ENCODE data around the gene MED13L.
"Not testable (repeated sequence)": the region's sequence is repeated elsewhere in the genome, so short reads cannot be mapped to it uniquely, and the experiment has no call there.

Gene MED13L

GRCh38 chr12:116303066-116303465 is 25.6 kb upstream of the MED13L start:
- DNase-seq (ENCODE audit: low read depth), result no peak

- no peak for DNase-seq (ENCODE audit: low read depth)
These were observed 24.9 kb upstream of the MED13L start for GRCh38 chr12:116302166-116303058.

GRCh38 chr12:116301621-116302020 is 24.1 kb upstream of the MED13L start:
- no peak for DNase-seq (ENCODE audit: low read depth)

DNA sequence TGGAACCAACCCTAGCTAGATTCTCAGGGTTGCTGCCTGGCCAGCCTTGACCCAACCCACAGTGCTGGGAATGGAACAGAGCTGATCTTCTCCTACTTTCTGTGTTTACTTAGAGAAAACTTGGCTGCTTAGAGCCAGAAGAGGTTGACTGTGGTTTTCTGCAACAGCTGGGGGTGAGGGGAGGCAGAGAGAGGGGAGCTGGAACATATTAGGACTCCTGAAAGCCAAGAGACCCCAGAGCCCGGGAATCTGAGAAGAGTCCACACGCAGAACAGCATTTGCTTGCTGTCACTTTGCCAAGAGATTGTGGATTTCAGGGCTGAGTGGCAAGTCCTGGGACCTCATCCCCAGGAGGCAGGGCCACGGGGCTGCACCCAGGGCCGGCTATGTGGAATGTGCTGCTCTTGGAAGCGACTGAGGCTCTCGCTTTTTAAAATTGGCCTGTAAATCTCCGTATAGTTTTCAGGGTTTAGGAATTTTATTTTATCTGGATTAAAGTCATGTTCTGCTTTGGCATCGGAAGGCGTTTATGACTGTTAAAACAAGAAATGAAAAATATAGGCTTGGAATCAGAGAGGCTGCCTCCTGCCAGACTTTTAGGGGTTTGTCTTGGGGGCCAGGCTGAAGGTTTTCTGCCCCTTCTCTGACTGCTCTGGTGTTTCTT is 22.3 kb upstream of the MED13L start:
- DNase-seq (ENCODE audit: low read depth), result peak; percentile 69

GRCh38 chr12:116299064-116299463 is 21.6 kb upstream of the MED13L start:
- no peak for DNase-seq (ENCODE audit: low read depth)

- DNase-seq (ENCODE audit: low read depth), result no peak
These were observed 21.1 kb upstream of the MED13L start for GRCh38 chr12:116298578-116298977.

DNA sequence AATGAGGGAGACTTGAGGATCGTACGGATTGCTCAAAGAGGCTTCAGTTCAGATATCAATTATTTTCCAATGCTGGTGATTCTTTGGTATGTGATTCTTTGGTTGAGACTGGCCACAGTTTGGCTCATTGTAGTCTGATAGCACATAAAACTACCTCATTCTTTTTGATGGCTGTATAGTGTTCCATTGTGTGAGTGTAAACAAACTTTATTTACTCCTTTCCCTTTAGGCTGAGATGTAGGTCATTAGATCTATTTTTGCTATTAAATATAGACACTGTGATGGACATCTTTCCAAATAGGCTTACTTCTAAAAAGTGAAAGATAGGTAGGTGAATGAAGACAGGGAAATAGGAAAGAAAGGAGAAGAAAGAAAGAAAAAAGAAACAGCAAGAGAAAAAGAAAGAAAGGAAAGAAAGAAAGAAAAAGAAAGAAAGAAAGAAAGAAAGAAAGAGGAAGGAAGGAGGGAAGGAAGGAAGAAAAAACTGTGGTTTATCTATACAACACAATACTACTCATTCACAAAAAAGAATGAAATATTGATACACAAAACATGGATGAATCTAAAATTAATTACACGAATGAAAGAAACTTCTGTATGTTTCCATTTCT is 19.8 kb upstream of the MED13L start:
- no peak for DNase-seq (ENCODE audit: low read depth)

DNA sequence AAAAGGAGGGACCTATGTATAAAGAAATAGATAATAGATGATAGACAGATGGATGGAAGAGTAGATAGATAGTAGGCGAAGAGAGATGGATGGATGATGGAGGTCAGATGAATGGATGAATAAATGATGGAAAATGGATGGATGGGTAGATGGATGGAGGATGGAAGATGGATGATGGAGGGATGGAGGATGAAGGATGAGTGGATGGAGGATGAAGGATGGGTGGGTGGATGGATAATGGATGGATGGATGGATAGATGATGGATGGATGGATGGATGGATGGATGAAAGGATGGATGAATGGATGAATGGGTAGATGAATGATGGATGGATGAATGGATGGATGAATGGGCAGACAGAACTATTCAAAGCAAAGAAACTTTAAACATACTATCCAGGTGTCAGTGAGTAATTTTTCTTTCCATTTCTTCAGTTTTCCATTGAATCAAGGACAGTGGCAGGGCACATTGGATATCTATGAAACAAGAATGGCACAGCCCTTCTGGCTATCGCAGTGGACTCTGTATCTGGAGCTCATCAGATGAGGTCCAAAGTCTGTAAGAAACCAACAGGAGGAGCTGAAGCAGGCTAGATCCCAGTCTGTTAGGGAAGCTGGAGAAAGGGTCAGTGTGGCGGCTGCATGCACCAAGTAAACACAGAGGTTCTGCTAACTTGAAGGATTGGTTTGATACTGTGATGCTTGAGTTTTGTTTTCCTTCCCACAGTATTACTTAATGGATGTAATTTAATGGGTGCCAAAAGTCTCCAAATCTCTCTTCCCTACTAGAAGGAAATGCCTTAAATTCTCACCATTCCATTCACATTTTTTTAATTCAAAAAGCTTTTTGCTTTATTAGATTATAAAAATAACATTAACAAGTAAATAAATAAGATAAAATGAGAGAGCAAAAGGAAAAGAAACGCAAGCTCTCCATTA is 18.1 kb upstream of the MED13L start:
- DNase-seq (ENCODE audit: low read depth), result peak; percentile 82

- no peak for DNase-seq (ENCODE audit: low read depth)
These were observed 17.1 kb upstream of the MED13L start for GRCh38 chr12:116294454-116295165.

DNA sequence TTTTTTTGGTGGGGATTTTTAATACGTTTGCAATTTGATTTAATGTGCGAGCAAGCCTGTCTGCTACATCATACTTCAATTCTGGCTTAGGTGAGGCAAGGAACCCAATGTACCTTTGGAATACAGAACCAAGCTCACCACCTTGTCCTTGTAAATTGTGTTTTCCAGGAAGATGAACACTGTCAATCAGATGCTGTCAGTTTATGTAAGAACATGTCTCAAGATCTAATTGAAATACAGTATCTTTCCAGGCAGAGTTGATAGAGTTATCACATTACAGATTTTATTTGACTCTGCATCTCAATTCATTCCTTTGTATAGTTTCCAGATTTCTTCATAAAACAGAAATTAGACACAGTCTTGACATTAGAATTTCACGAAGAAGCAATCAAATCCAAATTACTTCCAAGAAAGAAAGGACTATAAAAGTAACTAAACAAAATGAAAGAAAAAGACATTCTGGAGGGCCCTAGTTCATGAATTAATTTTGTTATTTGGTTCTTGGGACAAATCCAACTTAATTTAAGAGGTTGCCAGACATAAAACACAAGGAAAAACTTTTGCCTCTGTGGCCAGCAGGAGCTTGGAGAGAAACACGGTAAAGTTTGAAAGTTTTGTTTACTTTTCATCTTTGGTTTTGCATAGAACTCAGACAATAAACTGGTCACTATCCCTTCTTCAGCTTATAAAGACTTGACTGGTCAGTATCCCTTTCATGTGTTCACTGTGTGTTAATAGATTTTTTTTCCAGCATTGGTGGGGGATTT is 16.4 kb upstream of the MED13L start:
- peak; percentile 19 for DNase-seq (ENCODE audit: low read depth)

DNA sequence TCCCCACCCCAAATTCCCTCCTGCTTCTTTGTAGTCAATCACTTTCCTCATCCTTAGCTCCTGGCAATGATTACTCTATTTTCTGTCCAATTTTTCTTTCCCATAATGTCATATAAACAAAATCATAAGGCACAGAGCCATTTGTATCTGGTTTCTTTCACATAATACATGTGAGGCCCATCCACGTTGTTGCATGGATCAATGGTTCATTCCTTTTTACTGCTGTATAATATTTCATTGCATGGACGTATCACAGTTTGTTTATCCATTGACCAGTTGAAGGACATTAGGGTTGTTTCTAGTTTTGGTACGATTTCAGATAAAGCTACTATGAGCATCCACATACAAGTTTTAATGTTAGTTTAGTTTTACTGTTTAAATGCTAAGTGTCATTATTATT is 13.7 kb upstream of the MED13L start:
- DNase-seq (ENCODE audit: low read depth), result no peak

DNA sequence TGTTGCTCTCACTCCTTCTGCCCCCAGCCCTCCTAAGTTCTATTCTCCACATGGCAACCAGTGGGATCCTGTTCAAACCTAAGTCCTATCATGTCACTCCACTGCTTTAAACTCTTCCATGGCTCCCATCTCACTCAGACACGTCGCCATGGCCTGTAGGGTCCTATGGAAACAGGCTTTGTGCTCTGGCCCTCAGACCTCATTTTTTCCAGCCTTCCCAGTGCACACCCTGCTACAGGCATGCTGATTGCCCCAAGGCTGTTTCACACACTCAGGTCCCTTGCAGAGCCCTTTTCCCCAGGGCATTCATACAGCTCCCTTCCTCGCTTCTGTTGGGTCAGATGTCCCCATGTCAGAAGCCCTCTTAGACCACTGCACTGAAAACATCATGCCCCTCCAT is 11.2 kb upstream of the MED13L start:
- DNase-seq (ENCODE audit: low read depth), result no peak

DNA sequence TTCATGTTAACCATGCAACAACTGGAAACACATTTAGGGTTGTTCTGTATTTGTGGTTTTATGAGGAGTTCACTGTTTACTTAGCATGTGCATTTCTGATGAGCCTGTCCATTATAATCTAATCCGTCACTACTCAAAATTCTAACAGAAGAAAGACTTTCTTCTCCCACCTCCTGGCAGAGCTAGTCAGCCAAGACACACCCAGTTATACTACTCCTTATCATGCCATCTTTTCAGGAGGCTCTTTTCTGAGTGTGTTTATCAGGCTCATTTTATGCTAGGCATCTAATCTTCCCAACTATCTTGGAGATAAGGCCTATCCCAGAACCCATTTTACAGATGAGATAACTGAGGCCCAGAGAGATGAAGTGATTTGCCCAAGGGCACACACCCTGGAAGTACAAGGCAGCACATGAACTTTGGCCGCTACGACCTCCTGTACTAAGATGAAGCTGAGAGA is 10.4 kb upstream of the MED13L start:
- peak; percentile 29 for DNase-seq (ENCODE audit: low read depth)

DNA sequence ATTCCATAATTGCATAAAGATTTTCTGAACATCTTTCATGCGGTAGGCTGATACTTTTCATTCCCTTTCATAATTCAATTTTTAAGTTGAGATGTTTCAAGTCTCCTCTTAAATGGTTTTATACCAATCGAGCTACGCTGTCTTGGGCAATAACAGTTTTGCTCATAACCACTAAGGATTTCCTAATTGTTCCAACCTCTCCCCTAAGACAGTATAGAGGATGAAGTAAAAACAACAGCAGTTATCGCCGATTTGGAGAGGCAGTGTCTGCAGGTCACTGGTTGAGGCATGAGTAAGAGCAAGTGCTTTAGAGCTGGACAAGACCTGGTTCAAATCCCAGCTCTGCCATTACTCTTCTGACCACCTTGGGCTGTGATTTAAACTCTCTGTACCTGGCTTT is 6.9 kb upstream of the MED13L start:
- DNase-seq (ENCODE audit: low read depth), result no peak

GRCh38 chr12:116283881-116284280 is 6.4 kb upstream of the MED13L start:
- not testable (repeated sequence) for DNase-seq (ENCODE audit: low read depth)

GRCh38 chr12:116282371-116283286 is 5.1 kb upstream of the MED13L start:
- peak; percentile 43 for DNase-seq (ENCODE audit: low read depth)

- DNase-seq (ENCODE audit: low read depth), result no peak
These were observed 3.2 kb upstream of the MED13L start for GRCh38 chr12:116280595-116281290.

- no peak for DNase-seq (ENCODE audit: low read depth)
These were observed 1.2 kb upstream of the MED13L start for GRCh38 chr12:116278667-116279066.

DNA sequence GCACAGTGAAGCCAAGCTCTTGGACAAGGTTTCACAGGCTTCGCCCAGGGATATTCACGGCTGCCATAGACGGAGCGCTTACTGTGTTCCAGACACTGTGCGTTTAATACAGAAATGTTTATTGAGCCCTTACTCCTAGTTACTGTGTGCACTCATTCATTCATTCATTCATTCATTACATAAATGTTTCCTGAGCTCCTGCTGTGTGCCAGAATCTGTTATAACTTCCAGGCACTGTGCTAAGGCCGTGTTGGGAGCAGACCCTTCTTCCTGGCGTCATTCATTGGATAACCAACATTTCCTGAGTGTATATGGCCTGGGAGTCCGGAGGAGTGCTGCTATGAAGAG is 760 bp upstream of the MED13L start:
- DNase-seq (ENCODE audit: low read depth), result no peak
